Kidney (tissue), 14 donors: ENCODE results near the gene LPCAT3. TPM values are rescaled to one million over a fixed set of nuclear protein-coding genes. Genes with fewer than 3 reads are reported as not detected.

Source experiments
- DNase-seq, 5 donors: peaks; one replicate each; pipeline ENCODE4 v3.0.0-alpha.2; 2013 to 2020
- FAIRE-seq: peaks from 2 replicates; lab custom pipeline; 2012; peaks lifted over from hg19 to GRCh38; lab: Jason Lieb, UNC
- H3K27ac ChIP-seq, 2 donors: one replicate each; pipeline ENCODE4 v1.7.0; 2013; ENCODE audit warnings: low read depth in 2 of 2, low read length in 2 of 2, inconsistent platforms in 1 of 2
- H3K27me3 ChIP-seq: one replicate; pipeline ENCODE4 v1.7.1; 2013; ENCODE audit warnings: low read length, inconsistent platforms; ENCODE audit not compliant: control insufficient read depth, insufficient read depth
- H3K36me3 ChIP-seq, 3 donors: one replicate each; pipeline versions ENCODE4 v1.7.0 to v1.7.1; 2013; ENCODE audit warnings: low read length in 3 of 3, control low read depth in 1 of 3, inconsistent platforms in 1 of 3; ENCODE audit not compliant: insufficient read depth in 3 of 3, control insufficient read depth in 2 of 3
- H3K4me1 ChIP-seq, 3 donors: one replicate each; pipeline versions ENCODE4 v1.7.0 to v1.7.1; 2013; ENCODE audit warnings: low read length in 3 of 3, inconsistent platforms in 1 of 3, low read depth in 1 of 3; ENCODE audit not compliant: control insufficient read depth in 2 of 3, insufficient read depth in 2 of 3
- H3K4me3 ChIP-seq, 3 donors: one replicate each; pipeline versions ENCODE4 v1.7.0 to v1.8.1; 2013; ENCODE audit warnings: low read length in 3 of 3, control low read depth in 1 of 3, inconsistent platforms in 1 of 3
- H3K9ac ChIP-seq, 3 donors: one replicate each; pipeline versions ENCODE4 v1.7.0 to v1.7.1; 2013; ENCODE audit warnings: low read length in 3 of 3, control low read depth in 1 of 3, inconsistent platforms in 1 of 3
- H3K9me3 ChIP-seq, 3 donors: one replicate each; pipeline versions ENCODE4 v1.7.0 to v1.7.1; 2013; ENCODE audit warnings: low read length in 3 of 3, control low read depth in 1 of 3, inconsistent platforms in 1 of 3; ENCODE audit not compliant: control insufficient read depth in 2 of 3, insufficient read depth in 1 of 3
- intact Hi-C: fragments of 100-400 bp; cut with DNase I; formaldehyde crosslinking; loops from one replicate; pipeline ENCODE4 v1.11.1; 2022
- polyA plus RNA-seq: library from polyadenylated mRNA; stranded (reverse); fragments of 350-450 nt; fragmentation: Illumina TruSeq; extraction: RNeasy Lipid Tissue Mini Kit (QIAGEN cat#74804); gene quantifications from one replicate; pipeline ENCODE4 v1.2.3, GENCODE V29; 2014; ENCODE audit warnings: low read depth, low replicate concordance; ENCODE audit not compliant: insufficient read depth
- total RNA-seq: library from RNA; stranded (reverse); fragmentation: NEBNext Ultra II Directional; extraction: Animal tissue kit (Norgen Biotek cat#: 25700); gene quantifications from one replicate; pipeline ENCODE4 v1.2.1, GENCODE V29; 2021
- TF ChIP-seq, protein P1 (sequence below): IDR thresholded peaks from 3 replicates; pipeline ENCODE4 v1.5.1; 2012; ENCODE audit warnings: mild to moderate bottlenecking, moderate library complexity, borderline replicate concordance; ENCODE audit not compliant: insufficient read depth; ENCODE audit errors: extremely low read depth
- donor health status: control.
- donor health status: control.
- donor health status: control.
- donor health status: control.
- donor health status: control.
- donor health status: DM: yes; HTN: yes; CAD: no.
- donor health status: Normal renal cell carcinoma (clear cell type).

Gene LPCAT3
- total and polyA plus RNA-seq, 2 donors from 2014 or later = 59.2 to 77.8 TPM

DNA sequence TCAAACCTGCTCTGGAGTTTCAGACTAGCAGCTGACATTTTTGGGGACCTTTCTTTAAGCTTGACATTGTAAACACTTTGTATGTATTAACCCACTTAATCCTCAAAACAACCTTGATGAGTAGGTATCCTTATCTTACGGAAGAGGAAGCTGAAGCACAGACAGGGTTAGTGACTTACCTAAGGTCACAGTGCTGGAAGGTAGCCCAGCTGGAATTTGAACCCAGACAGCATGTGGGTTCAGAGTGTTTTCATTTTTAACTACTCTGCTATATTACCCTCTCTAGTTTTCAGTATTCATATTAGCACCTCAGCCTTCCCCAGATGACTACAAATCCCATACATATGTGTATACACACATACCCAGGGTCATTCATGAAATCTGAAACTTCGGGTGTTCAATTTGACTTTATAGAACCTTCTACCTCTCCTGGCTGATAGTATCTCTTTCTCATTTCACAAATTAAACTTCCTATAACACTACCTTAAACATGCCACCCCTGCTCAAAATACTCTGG lies 13.9 kb downstream of the LPCAT3 start:
- Histone ChIP-seq H3K27me3 (no peaks in the 10 kb centered on the region), H3K4me1 (peaks cover 0 to 4% (median 2%) of the 10 kb centered on the region in 3 donors), H3K9me3 (no peaks in the 10 kb centered on the region), H3K4me3 (no peak overlapping the region), H3K9ac (no peak overlapping the region), H3K27ac (no peak overlapping the region), H3K36me3 (peaks cover 0 to 13% (median 2%) of the 10 kb centered on the region in 3 donors)
- DNase-seq = no peak
- TF ChIP-seq, protein P1, sequence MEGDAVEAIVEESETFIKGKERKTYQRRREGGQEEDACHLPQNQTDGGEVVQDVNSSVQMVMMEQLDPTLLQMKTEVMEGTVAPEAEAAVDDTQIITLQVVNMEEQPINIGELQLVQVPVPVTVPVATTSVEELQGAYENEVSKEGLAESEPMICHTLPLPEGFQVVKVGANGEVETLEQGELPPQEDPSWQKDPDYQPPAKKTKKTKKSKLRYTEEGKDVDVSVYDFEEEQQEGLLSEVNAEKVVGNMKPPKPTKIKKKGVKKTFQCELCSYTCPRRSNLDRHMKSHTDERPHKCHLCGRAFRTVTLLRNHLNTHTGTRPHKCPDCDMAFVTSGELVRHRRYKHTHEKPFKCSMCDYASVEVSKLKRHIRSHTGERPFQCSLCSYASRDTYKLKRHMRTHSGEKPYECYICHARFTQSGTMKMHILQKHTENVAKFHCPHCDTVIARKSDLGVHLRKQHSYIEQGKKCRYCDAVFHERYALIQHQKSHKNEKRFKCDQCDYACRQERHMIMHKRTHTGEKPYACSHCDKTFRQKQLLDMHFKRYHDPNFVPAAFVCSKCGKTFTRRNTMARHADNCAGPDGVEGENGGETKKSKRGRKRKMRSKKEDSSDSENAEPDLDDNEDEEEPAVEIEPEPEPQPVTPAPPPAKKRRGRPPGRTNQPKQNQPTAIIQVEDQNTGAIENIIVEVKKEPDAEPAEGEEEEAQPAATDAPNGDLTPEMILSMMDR = no peak
- FAIRE-seq = no peak
- intact Hi-C loops = no loop called here

DNA sequence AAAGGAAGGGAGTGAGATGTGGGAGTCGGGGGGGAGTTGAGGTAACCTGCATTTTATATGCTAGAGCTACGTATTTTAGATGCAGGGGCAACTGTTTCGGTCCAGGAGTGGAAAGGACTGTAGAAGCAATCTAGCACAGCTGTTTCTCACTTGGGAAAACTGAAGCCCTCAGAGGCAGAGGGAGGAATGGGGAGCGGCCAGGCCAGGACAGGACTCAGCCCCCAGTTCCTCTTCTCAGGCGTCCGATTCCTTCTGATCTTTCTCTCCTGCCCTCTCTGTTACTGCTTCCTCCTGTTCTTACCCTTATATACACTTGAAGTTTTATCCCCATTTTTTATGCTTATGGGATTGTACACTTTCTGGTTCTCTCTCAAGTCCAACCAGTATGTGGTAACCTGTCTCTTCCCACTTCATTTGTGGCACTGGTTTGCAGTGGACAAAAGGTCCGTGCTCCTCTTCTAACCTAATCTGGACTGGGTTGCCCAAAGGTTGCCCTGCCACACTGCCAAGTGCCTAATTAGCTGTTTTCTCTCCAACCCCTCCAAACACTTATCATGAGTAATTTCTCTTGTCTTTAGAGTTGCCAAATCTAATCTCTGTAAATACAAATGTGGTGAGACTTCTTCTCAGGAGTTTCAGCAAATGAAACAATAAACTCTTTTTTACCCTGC lies 16.2 kb downstream of the LPCAT3 start:
- Histone ChIP-seq H3K4me3 (no peak overlapping the region), H3K27ac (no peak overlapping the region), H3K4me1 (peaks cover 0 to 16% (median 16%) of the 10 kb centered on the region in 3 donors), H3K27me3 (no peaks in the 10 kb centered on the region), H3K9me3 (no peaks in the 10 kb centered on the region), H3K9ac (no peak overlapping the region), H3K36me3 (peaks cover 0 to 12% (median 4%) of the 10 kb centered on the region in 3 donors)
- TF ChIP-seq, protein P1 = no peak
- intact Hi-C loops = no loop called here
- no peak for FAIRE-seq
- no peak for DNase-seq

DNA sequence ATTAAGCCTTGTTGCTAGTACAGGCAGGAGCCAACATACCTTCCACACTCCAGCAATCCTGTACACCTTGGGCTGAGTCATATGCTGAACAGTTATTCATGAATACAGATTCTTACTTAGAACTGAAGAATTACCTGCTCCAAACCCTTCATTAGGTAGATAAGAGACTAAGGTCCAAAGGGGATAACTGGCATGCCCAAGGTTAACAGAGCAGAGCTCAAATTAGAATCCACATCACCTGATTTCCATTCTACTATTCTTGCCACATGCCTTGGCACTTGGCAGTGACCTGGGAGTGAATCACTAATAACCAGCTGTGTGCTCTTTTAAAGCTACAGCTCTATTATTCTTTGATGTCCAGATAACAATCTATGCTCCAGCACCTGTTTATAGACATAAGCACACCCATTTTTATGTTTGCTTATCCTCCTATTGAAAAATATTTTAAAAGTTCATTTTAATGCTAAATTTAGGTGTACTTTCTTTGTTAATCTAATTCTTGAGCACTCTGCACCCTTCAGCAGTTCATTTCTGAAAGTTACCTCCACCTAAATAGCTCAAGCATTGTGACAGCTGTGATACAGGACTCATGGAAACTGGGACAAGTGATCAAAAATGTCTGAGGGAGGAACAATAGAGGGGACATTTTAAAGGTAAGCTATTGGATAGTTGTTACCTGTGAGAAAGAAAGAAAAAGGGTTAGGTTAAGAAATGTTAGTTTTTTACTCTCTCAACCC lies 19.4 kb downstream of the LPCAT3 start:
- no peaks in the 10 kb centered on the region for H3K9me3 ChIP-seq
- H3K4me3 ChIP-seq = no peak overlapping the region
- H3K27me3 ChIP-seq = no peaks in the 10 kb centered on the region
- intact Hi-C loops = no loop called here
- peak in 2 of 5 donors; percentile 12 to 19 for DNase-seq
- H3K27ac ChIP-seq = peak overlapping the region; percentile 56 to 85
- peak; percentile 82 for FAIRE-seq
- H3K9ac ChIP-seq = no peak overlapping the region
- peaks cover 0 to 4% (median 4%) of the 10 kb centered on the region in 3 donors for H3K36me3 ChIP-seq
- peaks cover 0 to 16% (median 16%) of the 10 kb centered on the region in 3 donors for H3K4me1 ChIP-seq
- TF ChIP-seq, protein P1 = no peak
